Thoracic aorta (tissue), 2 donors: ENCODE measurements around the gene CFD. TPM values are rescaled to one million over a fixed set of nuclear protein-coding genes. Genes with fewer than 3 reads are reported as not detected.
"Not testable (repeated sequence)": the region's sequence is repeated elsewhere in the genome, so short reads cannot be mapped to it uniquely, and the experiment has no call there.

Experiments
- ATAC-seq: fragments of 150-250 bp; one replicate; pipeline ENCODE4 v1.8.0; 2017; ENCODE audit warnings: low read depth; ENCODE audit not compliant: insufficient number of reproducible peaks, low FRiP score
- DNase-seq: peaks from one replicate; pipeline ENCODE4 v3.0.0-alpha.2; 2020; ENCODE audit warnings: low spot score
- H3K27ac ChIP-seq, 2 donors: fragments of 200-600 bp; sonication (generic); 1 replicate in 1 of 2; 2 replicates in 1 of 2; pipeline ENCODE4 v1.5.1; 2016; ENCODE audit warnings: mild to moderate bottlenecking in 2 of 2, moderate library complexity in 2 of 2
- H3K27me3 ChIP-seq: fragments of 200-600 bp; sonication (generic); replicated peaks from 2 replicates; pipeline ENCODE4 v1.6.0; 2016; ENCODE audit warnings: mild to moderate bottlenecking; ENCODE audit not compliant: insufficient read depth
- H3K36me3 ChIP-seq: fragments of 200-600 bp; sonication (generic); one replicate; pipeline ENCODE4 v1.5.1; 2016
- H3K4me1 ChIP-seq, 2 donors: fragments of 200-600 bp; sonication (generic); 1 replicate in 1 of 2; 2 replicates in 1 of 2; pipeline versions ENCODE4 v1.5.1 to v1.6.0; 2016; ENCODE audit warnings: low read depth in 2 of 2, mild to moderate bottlenecking in 1 of 2; ENCODE audit not compliant: control insufficient read depth in 1 of 2
- H3K4me3 ChIP-seq: fragments of 200-600 bp; sonication (generic); 2 replicates; pipeline ENCODE4 v1.5.1; 2016; ENCODE audit warnings: mild to moderate bottlenecking
- H3K9me3 ChIP-seq: fragments of 200-600 bp; sonication (generic); 2 replicates; pipeline ENCODE4 v1.5.1; 2016
- CTCF ChIP-seq: fragments of 200-600 bp; sonication (generic); IDR thresholded peaks from one replicate; pipeline ENCODE4 v1.5.1; 2019; ENCODE audit warnings: antibody characterized with exemption
- total RNA-seq, 2 donors: library from RNA; depleted of rRNA; stranded (reverse); fragments of >200 nt; gene quantifications; one replicate each; pipeline versions ENCODE4 v1.1.0 to v1.2.3, GENCODE V29; 2016

CFD gene
- total RNA-seq, 2 donors from 2014 or later, result 472 to 781 TPM

- Histone ChIP-seq H3K9me3 (no peaks in the 10 kb centered on the region), H3K27ac (no peak overlapping the region), H3K4me1 (peaks cover 5 to 9% of the 10 kb centered on the region in 2 donors), H3K36me3 (no peaks in the 10 kb centered on the region), H3K27me3 (peaks cover 13% of the 10 kb centered on the region), H3K4me3 (no peak overlapping the region)
- DNase-seq (no peak), ATAC-seq (no peak)
- no peak for TF ChIP-seq CTCF
These were observed 14.9 kb upstream of the CFD start for GRCh38 chr19:844546-844971.

- Histone ChIP-seq H3K9me3 (no peaks in the 10 kb centered on the region), H3K27me3 (peaks cover 7% of the 10 kb centered on the region), H3K4me3 (no peak overlapping the region), H3K27ac (no peak overlapping the region), H3K36me3 (no peaks in the 10 kb centered on the region), H3K4me1 (peaks cover 5 to 17% of the 10 kb centered on the region in 2 donors)
- DNase-seq (no peak), ATAC-seq (no peak)
- TF ChIP-seq CTCF, result no peak
These were observed 13.6 kb upstream of the CFD start for GRCh38 chr19:845707-846521.

GRCh38 chr19:848386-848921 is 11.0 kb upstream of the CFD start:
- Histone ChIP-seq H3K27ac (no peak overlapping the region), H3K4me1 (peaks cover 1 to 15% of the 10 kb centered on the region in 2 donors), H3K4me3 (no peak overlapping the region), H3K27me3 (peaks cover 7% of the 10 kb centered on the region), H3K9me3 (no peaks in the 10 kb centered on the region), H3K36me3 (no peaks in the 10 kb centered on the region)
- TF ChIP-seq CTCF, result no peak
- ATAC-seq, result no peak
- DNase-seq, result no peak

- H3K4me3 ChIP-seq, DNase-seq, ATAC-seq, H3K27me3 ChIP-seq, H3K27ac ChIP-seq, H3K36me3 ChIP-seq, H3K9me3 ChIP-seq: not testable (repeated sequence)
- peaks cover 0 to 11% of the 10 kb centered on the region in 2 donors for H3K4me1 ChIP-seq
These were observed 10.3 kb upstream of the CFD start for GRCh38 chr19:849195-849594.

GRCh38 chr19:850221-850978 is 9.1 kb upstream of the CFD start:
- Histone ChIP-seq H3K9me3 (no peaks in the 10 kb centered on the region), H3K27ac (peak overlapping the region; percentile 19 to 28), H3K4me1 (peaks cover 0 to 11% of the 10 kb centered on the region in 2 donors), H3K4me3 (peak overlapping the region; percentile 48), H3K27me3 (peaks cover 7% of the 10 kb centered on the region), H3K36me3 (no peaks in the 10 kb centered on the region)
- DNase-seq (peak; percentile 61), ATAC-seq (peak; percentile 62)
- no peak for TF ChIP-seq CTCF
